Measurements from ENCODE around the gene AIFM2.

- no peak for TF ChIP-seq CTCF (conservative IDR thresholded peaks at IDR 0.05 in 1 of 2, IDR thresholded peaks at IDR 0.05 in 1 of 2; ENCODE audit: low read depth in 1 of 2, low read length in 2 of 2)
- no peak for TF ChIP-seq EZH2 (IDR thresholded peaks at IDR 0.05; ENCODE audit: low read length, missing control alignments)
Measured at GRCh38 chr10:70097459-70097858, 35.2 kb downstream of the AIFM2 start.
